Breast epithelium (tissue), 4 donors: ENCODE results near the gene LILRB4. TPM values are rescaled to one million over a fixed set of nuclear protein-coding genes. Genes with fewer than 3 reads are reported as not detected.
A peak's percentile ranks its signal among the peaks of the same experiment; 100 is the strongest.

Experiments
- DNase-seq, 2 donors: peaks; one replicate each; pipeline ENCODE4 v3.0.0-alpha.2; 2019; ENCODE audit warnings: low spot score in 2 of 2
- H3K27ac ChIP-seq, 2 donors: fragments of 200-600 bp; sonication (generic) in 1 of 2; one replicate each; pipeline ENCODE4 v1.5.1; 2016 to 2019; ENCODE audit warnings: mild to moderate bottlenecking in 1 of 2
- H3K27me3 ChIP-seq, 2 donors: fragments of 200-600 bp; sonication (generic) in 1 of 2; one replicate each; pipeline versions ENCODE4 v1.5.1 to v1.6.0; 2017 to 2019; ENCODE audit warnings: control low read depth in 1 of 2, mild to moderate bottlenecking in 1 of 2
- H3K36me3 ChIP-seq: fragments of 200-600 bp; one replicate; pipeline ENCODE4 v1.5.1; 2019
- H3K4me1 ChIP-seq, 2 donors: fragments of 200-600 bp; sonication (generic); one replicate each; pipeline ENCODE4 v1.5.1; 2016 to 2019; ENCODE audit warnings: control low read depth in 1 of 2
- H3K4me3 ChIP-seq, 3 donors: fragments of 200-600 bp; sonication (generic); 1 replicate in 2 of 3; 2 replicates in 1 of 3; pipeline ENCODE4 v1.5.1; 2016 to 2019; ENCODE audit warnings: mild to moderate bottlenecking in 3 of 3, moderate library complexity in 2 of 3
- H3K9me3 ChIP-seq, 2 donors: fragments of 200-600 bp; sonication (generic) in 1 of 2; one replicate each; pipeline ENCODE4 v1.5.1; 2016 to 2019; ENCODE audit warnings: control low read depth in 1 of 2
- POLR2A ChIP-seq: fragments of 450-650 bp; IDR thresholded peaks from one replicate; pipeline ENCODE4 v1.6.1; 2016; ENCODE audit warnings: antibody characterized with exemption, mild to moderate bottlenecking, moderate library complexity
- POLR2AphosphoS5 ChIP-seq, 3 donors: sonication (generic); formaldehyde crosslinking; IDR thresholded peaks; one replicate each; pipeline ENCODE4 v1.6.1; 2017; ENCODE audit warnings: antibody characterized with exemption in 3 of 3
- intact Hi-C: fragments of 100-400 bp; cut with DNase I; formaldehyde crosslinking; loops from one replicate; pipeline ENCODE4 v1.15.1; 2023; ENCODE audit warnings: low total_unique reads
- total RNA-seq, 3 donors: library from RNA; depleted of rRNA; stranded (reverse); fragments of >200 nt; gene quantifications; one replicate each; pipeline ENCODE4 v1.1.0, GENCODE V29; 2016
- TF ChIP-seq, protein P1 (sequence below), 3 donors: fragments of 450-650 bp; IDR thresholded peaks; one replicate each; pipeline ENCODE4 v1.5.1; 2016 to 2017; ENCODE audit warnings: antibody characterized with exemption in 3 of 3, mild to moderate bottlenecking in 3 of 3, moderate library complexity in 3 of 3

The LILRB4 gene
- total RNA-seq, 3 donors from 2014 or later = 1.3 to 17.6 (median 10.1) TPM

GRCh38 chr19:54648129-54648528 lies 14.7 kb upstream of the LILRB4 start:
- H3K4me1 ChIP-seq = no peaks in the 10 kb centered on the region
- DNase-seq = no peak
- H3K9me3 ChIP-seq = no peaks in the 10 kb centered on the region
- intact Hi-C loops = no loop called here
- no peaks in the 10 kb centered on the region for H3K36me3 ChIP-seq
- peaks cover 0 to 14% of the 10 kb centered on the region in 2 donors for H3K27me3 ChIP-seq
- H3K27ac ChIP-seq = no peak overlapping the region
- no peak for TF ChIP-seq POLR2AphosphoS5 (IDR thresholded peaks at IDR 0.05)
- TF ChIP-seq POLR2A = no peak
- TF ChIP-seq, protein P1, sequence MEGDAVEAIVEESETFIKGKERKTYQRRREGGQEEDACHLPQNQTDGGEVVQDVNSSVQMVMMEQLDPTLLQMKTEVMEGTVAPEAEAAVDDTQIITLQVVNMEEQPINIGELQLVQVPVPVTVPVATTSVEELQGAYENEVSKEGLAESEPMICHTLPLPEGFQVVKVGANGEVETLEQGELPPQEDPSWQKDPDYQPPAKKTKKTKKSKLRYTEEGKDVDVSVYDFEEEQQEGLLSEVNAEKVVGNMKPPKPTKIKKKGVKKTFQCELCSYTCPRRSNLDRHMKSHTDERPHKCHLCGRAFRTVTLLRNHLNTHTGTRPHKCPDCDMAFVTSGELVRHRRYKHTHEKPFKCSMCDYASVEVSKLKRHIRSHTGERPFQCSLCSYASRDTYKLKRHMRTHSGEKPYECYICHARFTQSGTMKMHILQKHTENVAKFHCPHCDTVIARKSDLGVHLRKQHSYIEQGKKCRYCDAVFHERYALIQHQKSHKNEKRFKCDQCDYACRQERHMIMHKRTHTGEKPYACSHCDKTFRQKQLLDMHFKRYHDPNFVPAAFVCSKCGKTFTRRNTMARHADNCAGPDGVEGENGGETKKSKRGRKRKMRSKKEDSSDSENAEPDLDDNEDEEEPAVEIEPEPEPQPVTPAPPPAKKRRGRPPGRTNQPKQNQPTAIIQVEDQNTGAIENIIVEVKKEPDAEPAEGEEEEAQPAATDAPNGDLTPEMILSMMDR (IDR thresholded peaks at IDR 0.05) = no peak
- no peak overlapping the region for H3K4me3 ChIP-seq

GRCh38 chr19:54650108-54650655 lies 12.6 kb upstream of the LILRB4 start:
- Histone ChIP-seq H3K4me3 (no peak overlapping the region), H3K4me1 (no peaks in the 10 kb centered on the region), H3K27me3 (peaks cover 0 to 14% of the 10 kb centered on the region in 2 donors), H3K9me3 (no peaks in the 10 kb centered on the region), H3K36me3 (no peaks in the 10 kb centered on the region), H3K27ac (no peak overlapping the region)
- no peak for TF ChIP-seq POLR2AphosphoS5 (IDR thresholded peaks at IDR 0.05)
- TF ChIP-seq, protein P1 (IDR thresholded peaks at IDR 0.05) = no peak
- no peak for TF ChIP-seq POLR2A
- no peak for DNase-seq
- intact Hi-C loops = no loop called here

- intact Hi-C loops = no loop called here
These were observed 9.5 kb upstream of the LILRB4 start for GRCh38 chr19:54653181-54653809.

DNA sequence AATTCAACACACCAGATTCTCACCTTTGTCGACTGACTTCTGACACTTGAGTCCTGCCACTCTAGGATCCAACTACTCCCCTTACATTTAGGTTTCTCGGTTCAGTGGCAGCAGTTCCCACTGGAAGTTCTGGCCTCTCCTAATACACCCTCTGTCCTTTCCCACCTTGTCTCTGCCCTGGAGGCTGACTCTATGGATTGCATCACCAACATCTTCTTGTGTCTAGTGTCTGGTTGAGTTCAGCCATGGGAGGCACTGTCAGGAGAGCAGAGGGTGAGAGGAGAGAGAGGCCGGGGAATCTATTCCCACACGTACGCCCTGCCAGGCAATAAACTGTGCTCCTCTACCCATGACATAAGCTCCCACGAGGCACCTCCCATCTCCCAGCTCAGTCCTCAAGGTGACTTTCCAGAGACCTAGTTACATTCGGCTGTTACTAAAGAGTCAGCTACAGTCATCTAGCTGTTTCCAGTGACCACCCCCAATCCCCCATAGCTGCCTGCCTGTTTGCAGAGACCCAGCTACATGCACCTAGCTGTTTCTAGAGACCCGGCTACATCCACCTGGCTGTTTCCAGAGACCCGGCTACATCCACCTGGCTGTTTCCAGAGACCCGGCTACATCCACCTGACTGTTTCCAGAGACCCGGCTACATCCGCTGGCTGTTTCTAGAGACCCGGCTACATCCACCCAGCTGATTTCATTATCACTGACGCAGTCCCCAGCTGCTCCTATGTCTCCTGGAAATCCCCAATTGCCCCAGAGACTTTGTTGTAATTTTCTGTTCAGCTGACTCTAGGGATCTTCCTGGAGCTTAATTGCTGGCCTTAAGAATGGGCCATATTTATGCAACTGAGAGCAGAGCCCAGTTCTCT lies 8.1 kb upstream of the LILRB4 start:
- H3K27me3 ChIP-seq = peaks cover 0 to 11% of the 10 kb centered on the region in 2 donors
- no peaks in the 10 kb centered on the region for H3K9me3 ChIP-seq
- no peak for DNase-seq
- H3K4me1 ChIP-seq = no peaks in the 10 kb centered on the region
- TF ChIP-seq POLR2A = no peak
- TF ChIP-seq, protein P1 (IDR thresholded peaks at IDR 0.05) = no peak
- TF ChIP-seq POLR2AphosphoS5 (IDR thresholded peaks at IDR 0.05) = no peak
- intact Hi-C loops = no loop called here
- H3K4me3 ChIP-seq = no peak overlapping the region
- no peaks in the 10 kb centered on the region for H3K36me3 ChIP-seq
- H3K27ac ChIP-seq = no peak overlapping the region

More at GRCh38 chr19:54653181-54653809, 9.5 kb upstream of the LILRB4 start:
- H3K27ac ChIP-seq = no peak overlapping the region
- H3K4me1 ChIP-seq = no peaks in the 10 kb centered on the region
- TF ChIP-seq, protein P1 (IDR thresholded peaks at IDR 0.05) = peak in 2 of 3 donors; percentile 20 to 48
- no peak for TF ChIP-seq POLR2AphosphoS5 (IDR thresholded peaks at IDR 0.05)
- TF ChIP-seq POLR2A = no peak
- H3K9me3 ChIP-seq = no peaks in the 10 kb centered on the region
- H3K36me3 ChIP-seq = no peaks in the 10 kb centered on the region
- DNase-seq = no peak
- H3K4me3 ChIP-seq = no peak overlapping the region
- H3K27me3 ChIP-seq = peaks cover 0 to 12% of the 10 kb centered on the region in 2 donors

DNA sequence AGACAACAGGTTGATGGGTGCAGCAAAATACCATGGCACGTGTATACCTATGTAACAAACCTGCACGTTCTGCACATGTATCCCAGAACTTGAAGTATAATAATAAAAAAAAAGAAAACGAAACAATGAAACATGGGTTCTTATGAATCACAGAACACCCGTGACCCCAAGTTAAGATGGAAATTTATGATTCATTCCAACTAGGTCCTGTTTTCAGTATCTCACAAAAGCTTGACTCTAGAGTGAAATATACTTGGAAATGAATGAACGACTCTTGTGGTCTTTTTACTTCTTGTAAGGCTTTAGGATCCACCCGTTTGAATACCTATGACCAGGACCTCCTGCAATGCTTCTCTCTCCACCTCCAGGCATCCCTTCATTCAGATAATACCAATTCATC lies 3.5 kb upstream of the LILRB4 start:
- Histone ChIP-seq H3K4me1 (no peaks in the 10 kb centered on the region), H3K27me3 (peaks cover 0 to 16% of the 10 kb centered on the region in 2 donors), H3K4me3 (no peak overlapping the region), H3K36me3 (no peaks in the 10 kb centered on the region), H3K9me3 (no peaks in the 10 kb centered on the region), H3K27ac (no peak overlapping the region)
- intact Hi-C loops = no loop called here
- no peak for DNase-seq
- TF ChIP-seq, protein P1 (IDR thresholded peaks at IDR 0.05) = no peak
- TF ChIP-seq POLR2A = no peak
- no peak for TF ChIP-seq POLR2AphosphoS5 (IDR thresholded peaks at IDR 0.05)
